GM23338 (cell line): ENCODE measurements around the gene CACTIN.

Source experiments
- CREB1 ChIP-seq: fragments of 250-450 bp; sonication (Bioruptor Pico); IDR thresholded peaks from 2 replicates; pipeline ENCODE4 v1.5.0; 2020; ENCODE audit warnings: low read depth, mild to moderate bottlenecking, moderate library complexity
- EZH2 ChIP-seq: fragments of 200-600 bp; sonication (generic); IDR thresholded peaks from one replicate; pipeline ENCODE4 v1.8.0; 2017; ENCODE audit warnings: antibody characterized with exemption, mild to moderate bottlenecking, low read depth; ENCODE audit not compliant: unreplicated experiment
- EZH2phosphoT487 ChIP-seq: fragments of 200-600 bp; sonication (generic); IDR thresholded peaks from one replicate; pipeline ENCODE4 v1.8.1; 2018; ENCODE audit warnings: antibody characterized with exemption; ENCODE audit not compliant: unreplicated experiment
- JUNB ChIP-seq: IDR thresholded peaks from one replicate; pipeline ENCODE4 v1.6.1; 2016; ENCODE audit warnings: antibody characterized with exemption; ENCODE audit not compliant: unreplicated experiment
- POLR2AphosphoS5 ChIP-seq: IDR thresholded peaks from 2 replicates; pipeline ENCODE4 v1.6.1; 2016; ENCODE audit warnings: antibody characterized with exemption, low read depth
- STAT1 ChIP-seq: IDR thresholded peaks from one replicate; pipeline ENCODE4 v1.6.1; 2016; ENCODE audit warnings: antibody characterized with exemption; ENCODE audit not compliant: unreplicated experiment
- ZNF331 ChIP-seq: fragments of 250-450 bp; sonication (Bioruptor Pico); IDR thresholded peaks from 2 replicates; pipeline ENCODE4 v1.5.0; 2020; ENCODE audit warnings: low read depth, mild to moderate bottlenecking, moderate library complexity
- TF ChIP-seq, protein P1 (sequence below), 2 experiments: fragments of 200-600 bp in 1 of 2; sonication (generic) in 1 of 2; conservative IDR thresholded peaks; 2 replicates each; pipeline versions ENCODE4 v1.5.1 to v1.6.1; 2016 to 2017; ENCODE audit warnings: antibody characterized with exemption in 2 of 2, low read depth in 2 of 2, mild to moderate bottlenecking in 2 of 2, moderate library complexity in 1 of 2
- TF ChIP-seq, protein P2 (sequence below): IDR thresholded peaks from one replicate; pipeline ENCODE4 v1.6.1; 2018; ENCODE audit warnings: antibody characterized with exemption; ENCODE audit not compliant: unreplicated experiment
- TF ChIP-seq, protein P3 (sequence below): IDR thresholded peaks from 2 replicates; pipeline ENCODE4 v1.6.1; 2016; ENCODE audit warnings: antibody characterized with exemption

DNA sequence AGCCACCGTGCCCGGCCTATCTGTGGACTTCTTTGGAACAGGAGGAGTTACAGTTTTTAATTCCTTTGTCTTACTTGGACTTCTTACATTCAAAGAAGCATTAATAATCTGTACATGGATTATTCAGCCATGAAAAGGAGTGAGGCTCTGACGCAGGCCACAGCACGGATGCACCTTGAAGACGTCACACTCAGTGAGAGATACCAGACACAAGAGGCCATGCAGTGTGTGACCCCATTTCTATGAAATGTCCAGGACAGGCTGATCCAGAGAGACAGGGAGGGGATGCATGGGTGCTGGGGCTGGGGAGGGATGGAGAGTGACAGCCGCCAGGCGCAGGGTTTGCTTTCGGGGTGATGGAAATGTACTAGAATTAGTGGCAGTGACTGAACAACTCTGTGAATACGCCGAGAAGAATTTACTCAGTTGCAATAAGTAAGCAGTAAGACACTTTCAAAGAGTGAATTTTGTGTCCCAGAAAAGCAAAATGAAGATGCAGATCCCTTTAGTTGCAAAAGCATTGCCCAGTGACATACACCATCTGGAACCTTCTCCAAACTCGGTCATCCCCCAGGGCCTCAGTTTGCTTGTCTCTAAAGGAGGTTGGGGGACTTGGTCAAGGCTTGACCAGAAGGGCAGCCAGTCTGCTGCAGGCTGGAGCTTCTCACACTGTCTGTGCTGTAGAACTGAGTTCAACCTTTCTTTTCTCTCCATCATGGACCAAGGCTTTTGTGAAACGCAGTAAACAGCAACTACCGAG, 48.4 kb upstream of the CACTIN start:
- TF ChIP-seq POLR2AphosphoS5 (no peak), CREB1 (no peak), EZH2phosphoT487 (no peak), EZH2 (no peak), ZNF331 (CRISPR knock-in tag) (no peak), STAT1 (no peak), JUNB (no peak)
- TF ChIP-seq, protein P1, sequence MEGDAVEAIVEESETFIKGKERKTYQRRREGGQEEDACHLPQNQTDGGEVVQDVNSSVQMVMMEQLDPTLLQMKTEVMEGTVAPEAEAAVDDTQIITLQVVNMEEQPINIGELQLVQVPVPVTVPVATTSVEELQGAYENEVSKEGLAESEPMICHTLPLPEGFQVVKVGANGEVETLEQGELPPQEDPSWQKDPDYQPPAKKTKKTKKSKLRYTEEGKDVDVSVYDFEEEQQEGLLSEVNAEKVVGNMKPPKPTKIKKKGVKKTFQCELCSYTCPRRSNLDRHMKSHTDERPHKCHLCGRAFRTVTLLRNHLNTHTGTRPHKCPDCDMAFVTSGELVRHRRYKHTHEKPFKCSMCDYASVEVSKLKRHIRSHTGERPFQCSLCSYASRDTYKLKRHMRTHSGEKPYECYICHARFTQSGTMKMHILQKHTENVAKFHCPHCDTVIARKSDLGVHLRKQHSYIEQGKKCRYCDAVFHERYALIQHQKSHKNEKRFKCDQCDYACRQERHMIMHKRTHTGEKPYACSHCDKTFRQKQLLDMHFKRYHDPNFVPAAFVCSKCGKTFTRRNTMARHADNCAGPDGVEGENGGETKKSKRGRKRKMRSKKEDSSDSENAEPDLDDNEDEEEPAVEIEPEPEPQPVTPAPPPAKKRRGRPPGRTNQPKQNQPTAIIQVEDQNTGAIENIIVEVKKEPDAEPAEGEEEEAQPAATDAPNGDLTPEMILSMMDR (conservative IDR thresholded peaks at IDR 0.05; ENCODE audit: low read depth in 2 of 2), result no peak
- TF ChIP-seq, protein P2, sequence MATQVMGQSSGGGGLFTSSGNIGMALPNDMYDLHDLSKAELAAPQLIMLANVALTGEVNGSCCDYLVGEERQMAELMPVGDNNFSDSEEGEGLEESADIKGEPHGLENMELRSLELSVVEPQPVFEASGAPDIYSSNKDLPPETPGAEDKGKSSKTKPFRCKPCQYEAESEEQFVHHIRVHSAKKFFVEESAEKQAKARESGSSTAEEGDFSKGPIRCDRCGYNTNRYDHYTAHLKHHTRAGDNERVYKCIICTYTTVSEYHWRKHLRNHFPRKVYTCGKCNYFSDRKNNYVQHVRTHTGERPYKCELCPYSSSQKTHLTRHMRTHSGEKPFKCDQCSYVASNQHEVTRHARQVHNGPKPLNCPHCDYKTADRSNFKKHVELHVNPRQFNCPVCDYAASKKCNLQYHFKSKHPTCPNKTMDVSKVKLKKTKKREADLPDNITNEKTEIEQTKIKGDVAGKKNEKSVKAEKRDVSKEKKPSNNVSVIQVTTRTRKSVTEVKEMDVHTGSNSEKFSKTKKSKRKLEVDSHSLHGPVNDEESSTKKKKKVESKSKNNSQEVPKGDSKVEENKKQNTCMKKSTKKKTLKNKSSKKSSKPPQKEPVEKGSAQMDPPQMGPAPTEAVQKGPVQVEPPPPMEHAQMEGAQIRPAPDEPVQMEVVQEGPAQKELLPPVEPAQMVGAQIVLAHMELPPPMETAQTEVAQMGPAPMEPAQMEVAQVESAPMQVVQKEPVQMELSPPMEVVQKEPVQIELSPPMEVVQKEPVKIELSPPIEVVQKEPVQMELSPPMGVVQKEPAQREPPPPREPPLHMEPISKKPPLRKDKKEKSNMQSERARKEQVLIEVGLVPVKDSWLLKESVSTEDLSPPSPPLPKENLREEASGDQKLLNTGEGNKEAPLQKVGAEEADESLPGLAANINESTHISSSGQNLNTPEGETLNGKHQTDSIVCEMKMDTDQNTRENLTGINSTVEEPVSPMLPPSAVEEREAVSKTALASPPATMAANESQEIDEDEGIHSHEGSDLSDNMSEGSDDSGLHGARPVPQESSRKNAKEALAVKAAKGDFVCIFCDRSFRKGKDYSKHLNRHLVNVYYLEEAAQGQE, result no peak
- TF ChIP-seq, protein P3, sequence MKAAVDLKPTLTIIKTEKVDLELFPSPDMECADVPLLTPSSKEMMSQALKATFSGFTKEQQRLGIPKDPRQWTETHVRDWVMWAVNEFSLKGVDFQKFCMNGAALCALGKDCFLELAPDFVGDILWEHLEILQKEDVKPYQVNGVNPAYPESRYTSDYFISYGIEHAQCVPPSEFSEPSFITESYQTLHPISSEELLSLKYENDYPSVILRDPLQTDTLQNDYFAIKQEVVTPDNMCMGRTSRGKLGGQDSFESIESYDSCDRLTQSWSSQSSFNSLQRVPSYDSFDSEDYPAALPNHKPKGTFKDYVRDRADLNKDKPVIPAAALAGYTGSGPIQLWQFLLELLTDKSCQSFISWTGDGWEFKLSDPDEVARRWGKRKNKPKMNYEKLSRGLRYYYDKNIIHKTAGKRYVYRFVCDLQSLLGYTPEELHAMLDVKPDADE, result no peak
